GM23248 (cell line): Measurements from ENCODE around the gene HABP4. TPM values are rescaled to one million over a fixed set of nuclear protein-coding genes. Genes with fewer than 3 reads are reported as not detected.

ENCODE experiments used
- DNase-seq: peaks from one replicate; pipeline ENCODE4 v3.0.0-alpha.2; 2015
- H2AFZ ChIP-seq: fragments of 200-600 bp; sonication (generic); 2 replicates; pipeline ENCODE4 v1.6.1; 2016; ENCODE audit warnings: antibody characterized with exemption
- H3F3A ChIP-seq: fragments of 200-600 bp; sonication (generic); 2 replicates; pipeline ENCODE4 v1.6.1; 2016; ENCODE audit warnings: mild to moderate bottlenecking, antibody characterized with exemption, mixed run types; ENCODE audit not compliant: insufficient read depth
- H3K27ac ChIP-seq: fragments of 200-600 bp; sonication (generic); 2 replicates; pipeline ENCODE4 v1.5.1; 2016; ENCODE audit warnings: mild to moderate bottlenecking
- H3K27me3 ChIP-seq: fragments of 200-600 bp; sonication (generic); replicated peaks from 2 replicates; pipeline ENCODE4 v1.6.1; 2016; ENCODE audit warnings: mild to moderate bottlenecking; ENCODE audit not compliant: insufficient read depth
- H3K36me3 ChIP-seq: fragments of 200-600 bp; sonication (generic); 2 replicates; pipeline ENCODE4 v1.6.1; 2016; ENCODE audit warnings: low read depth, mild to moderate bottlenecking
- H3K4me1 ChIP-seq: fragments of 200-600 bp; sonication (generic); 2 replicates; pipeline ENCODE4 v1.6.1; 2016; ENCODE audit warnings: mild to moderate bottlenecking; ENCODE audit not compliant: insufficient read depth
- H3K4me2 ChIP-seq: fragments of 200-600 bp; sonication (generic); one replicate; pipeline ENCODE4 v1.6.1; 2016; ENCODE audit warnings: mild to moderate bottlenecking; ENCODE audit not compliant: unreplicated experiment
- H3K4me3 ChIP-seq: fragments of 200-600 bp; sonication (generic); 2 replicates; pipeline ENCODE4 v1.5.1; 2016; ENCODE audit warnings: mild to moderate bottlenecking
- H3K79me2 ChIP-seq: fragments of 200-600 bp; sonication (generic); 2 replicates; pipeline ENCODE4 v1.6.1; 2016; ENCODE audit warnings: mild to moderate bottlenecking; ENCODE audit not compliant: insufficient read depth
- H3K9ac ChIP-seq: fragments of 200-600 bp; sonication (generic); 2 replicates; pipeline ENCODE4 v1.6.1; 2016; ENCODE audit warnings: mild to moderate bottlenecking
- H3K9me2 ChIP-seq: fragments of 200-600 bp; sonication (generic); 2 replicates; pipeline ENCODE4 v1.6.1; 2016; ENCODE audit warnings: mixed run types, mild to moderate bottlenecking, moderate library complexity; ENCODE audit not compliant: insufficient read depth
- H3K9me3 ChIP-seq: fragments of 200-600 bp; sonication (generic); one replicate; pipeline ENCODE4 v1.6.1; 2017; ENCODE audit warnings: low read depth
- H4K20me1 ChIP-seq: fragments of 200-600 bp; sonication (generic); 2 replicates; pipeline ENCODE4 v1.6.0; 2016; ENCODE audit not compliant: insufficient read depth
- EZH2 ChIP-seq: fragments of 200-600 bp; sonication (generic); IDR thresholded peaks from 2 replicates; pipeline ENCODE4 v1.6.1; 2018; ENCODE audit warnings: antibody characterized with exemption, mild to moderate bottlenecking; ENCODE audit not compliant: insufficient read depth, poor library complexity, severe bottlenecking
- EZH2phosphoT487 ChIP-seq: fragments of 200-600 bp; sonication (generic); IDR thresholded peaks from 2 replicates; pipeline ENCODE4 v1.6.1; 2018; ENCODE audit warnings: antibody characterized with exemption, moderate library complexity, mild to moderate bottlenecking, low read depth; ENCODE audit not compliant: insufficient read depth
- WGBS, 2 experiments: methylation state at CpG; one replicate each; pipeline ENCODE4 v1.1.6; 2015 to 2017; ENCODE audit warnings: low lambda C conversion rate in 2 of 2, low coverage in 1 of 2; ENCODE audit errors: missing lambda C conversion rate in 2 of 2; 5-methylcytosine and 5-hydroxymethylcytosine counted together
- in situ Hi-C: fragments of 300-500 bp; cut with MboI; formaldehyde crosslinking; loops from 2 replicates; pipeline ENCODE4 v1.15.0; 2020
- polyA plus RNA-seq: library from polyadenylated mRNA; unstranded; fragments of >200 nt; fragmentation: Nextera tagmentation; extraction: Ambion mirVana; gene quantifications from 2 replicates; pipeline ENCODE4 v1.2.1, GENCODE V29; 2016
- total RNA-seq: library from RNA; depleted of rRNA; stranded (reverse); fragments of >200 nt; shearing (Covaris generic); gene quantifications from 2 replicates; pipeline ENCODE4 v1.2.3, GENCODE V29; 2014

HABP4 gene
- total and polyA plus RNA-seq, 2 experiments from 2014 or later, result 13.2 to 17.2 TPM

- Histone ChIP-seq H3K9ac (no peak overlapping the region), H3K4me3 (no peak overlapping the region), H3K4me1 (peaks cover 22% of the 10 kb centered on the region), H3K9me3 (no peaks in the 10 kb centered on the region), H3K9me2 (no peaks in the 10 kb centered on the region), H2AFZ (no peak overlapping the region), H3K4me2 (no peak overlapping the region), H3K36me3 (peaks cover 5% of the 10 kb centered on the region; the same call in 1 of the 2 replicates), H3F3A (peaks cover 28% of the 10 kb centered on the region), H3K27ac (no peak overlapping the region), H4K20me1 (no peaks in the 10 kb centered on the region), H3K79me2 (peaks cover 58% of the 10 kb centered on the region), H3K27me3 (no peaks in the 10 kb centered on the region)
- no peak for TF ChIP-seq EZH2phosphoT487
- TF ChIP-seq EZH2, result no peak
- DNase-seq, result no peak
- in situ Hi-C loops, result no loop called here
- 97 to 99% methylated on average over 4 of the region's 4 CpGs for WGBS, 2 experiments
Measured at GRCh38 chr9:96457266-96457665, 7.3 kb downstream of the HABP4 start.

GRCh38 chr9:96458226-96458625, 8.3 kb downstream of the HABP4 start:
- Histone ChIP-seq H3K79me2 (peaks cover 48% of the 10 kb centered on the region), H3F3A (peaks cover 28% of the 10 kb centered on the region), H3K4me1 (peaks cover 18% of the 10 kb centered on the region), H3K27ac (no peak overlapping the region), H3K27me3 (no peaks in the 10 kb centered on the region), H3K4me2 (no peak overlapping the region), H3K36me3 (peaks cover 5% of the 10 kb centered on the region; the same call in 1 of the 2 replicates), H3K9ac (no peak overlapping the region), H3K4me3 (no peak overlapping the region), H4K20me1 (no peaks in the 10 kb centered on the region), H3K9me3 (no peaks in the 10 kb centered on the region), H3K9me2 (no peaks in the 10 kb centered on the region), H2AFZ (no peak overlapping the region)
- in situ Hi-C loops, result no loop called here
- WGBS, 2 experiments, result 90 to 93% methylated on average over 7 to 8 of the region's 8 CpGs
- TF ChIP-seq EZH2phosphoT487 (no peak), EZH2 (no peak)
- no peak for DNase-seq

GRCh38 chr9:96459268-96460007, 9.5 kb downstream of the HABP4 start:
- Histone ChIP-seq H3K36me3 (peaks cover 5% of the 10 kb centered on the region; the same call in 1 of the 2 replicates), H2AFZ (no peak overlapping the region), H3K4me2 (peak overlapping the region; percentile 79), H3K27me3 (no peaks in the 10 kb centered on the region), H3K9ac (no peak overlapping the region), H4K20me1 (no peaks in the 10 kb centered on the region), H3K27ac (no peak overlapping the region; the same call in 1 of the 2 replicates), H3K79me2 (peaks cover 36% of the 10 kb centered on the region), H3K9me2 (no peaks in the 10 kb centered on the region), H3K4me1 (peaks cover 18% of the 10 kb centered on the region), H3K9me3 (no peaks in the 10 kb centered on the region), H3K4me3 (no peak overlapping the region), H3F3A (peaks cover 23% of the 10 kb centered on the region)
- TF ChIP-seq EZH2phosphoT487 (no peak), EZH2 (no peak)
- whole genome bisulfite sequencing, 2 experiments, result 96 to 99% methylated on average over 7 of the region's 7 CpGs
- in situ Hi-C loops, result no loop called here
- DNase-seq, result no peak

- peaks cover 18% of the 10 kb centered on the region for H3K4me1 ChIP-seq
- peak; percentile 74 for DNase-seq
- in situ Hi-C loops, result no loop called here
- H3K27me3 ChIP-seq, result no peaks in the 10 kb centered on the region
- 4% methylated on average over 5 of the region's 5 CpGs for WGBS, 2 experiments
- H3K9me2 ChIP-seq, result no peaks in the 10 kb centered on the region
- H3F3A ChIP-seq, result peaks cover 23% of the 10 kb centered on the region
- H3K27ac ChIP-seq, result peak overlapping the region; percentile 74
- H3K36me3 ChIP-seq, result peaks cover 5% of the 10 kb centered on the region; the same call in 1 of the 2 replicates
- no peak for TF ChIP-seq EZH2phosphoT487
- TF ChIP-seq EZH2, result no peak
- H3K4me2 ChIP-seq, result peak overlapping the region; percentile 79
- H3K4me3 ChIP-seq, result peak overlapping the region; percentile 48
- H3K9ac ChIP-seq, result peak overlapping the region; percentile 58
- no peaks in the 10 kb centered on the region for H3K9me3 ChIP-seq
- H2AFZ ChIP-seq, result no peak overlapping the region
- peaks cover 26% of the 10 kb centered on the region for H3K79me2 ChIP-seq
- no peaks in the 10 kb centered on the region for H4K20me1 ChIP-seq
Measured at GRCh38 chr9:96460470-96460869, 10.5 kb downstream of the HABP4 start.
